HL-60 (cell line): ENCODE data around the gene B3GNT3.

Experiments used
- DNase-seq, 2 experiments: peaks; one replicate each; pipeline ENCODE4 v3.0.0-alpha.2; 2010 to 2020; ENCODE audit warnings: low read depth in 1 of 2, low spot score in 1 of 2
- H3K27ac ChIP-seq: fragments of 250-450 bp; sonication (Bioruptor Pico); replicated peaks from 2 replicates; pipeline ENCODE4 v1.5.1; 2020; ENCODE audit warnings: mild to moderate bottlenecking, moderate library complexity
- H3K27me3 ChIP-seq: fragments of 250-450 bp; sonication (Bioruptor Pico); 2 replicates; pipeline ENCODE4 v1.5.1; 2021; ENCODE audit warnings: mild to moderate bottlenecking, moderate library complexity; ENCODE audit not compliant: insufficient read depth, poor library complexity, severe bottlenecking
- H3K4me3 ChIP-seq: replicated peaks from 2 replicates; pipeline ENCODE4 v1.5.1; 2011; ENCODE audit warnings: mild to moderate bottlenecking, control low read depth, low read length; ENCODE audit not compliant: insufficient read depth
- CTCF ChIP-seq: IDR thresholded peaks from one replicate; pipeline ENCODE4 v1.5.1; 2011; ENCODE audit warnings: low read length, control low read depth, inconsistent platforms; ENCODE audit not compliant: insufficient read depth
- GABPA ChIP-seq: IDR thresholded peaks from 2 replicates; pipeline ENCODE4 v1.6.1; 2012; ENCODE audit warnings: low read depth
- POLR2AphosphoS5 ChIP-seq: IDR thresholded peaks from 2 replicates; pipeline ENCODE4 v1.6.1; 2012; ENCODE audit warnings: low read depth
- REST ChIP-seq: IDR thresholded peaks from 2 replicates; pipeline ENCODE4 v1.6.1; 2012; ENCODE audit warnings: low read depth; ENCODE audit not compliant: insufficient replicate concordance
- SPI1 ChIP-seq: IDR thresholded peaks from 2 replicates; pipeline ENCODE4 v1.6.1; 2012; ENCODE audit warnings: low read depth, mild to moderate bottlenecking, borderline replicate concordance

The B3GNT3 gene

GRCh38 chr19:17749912-17750317, 45.0 kb upstream of the B3GNT3 start:
- Histone ChIP-seq H3K4me3 (no peak overlapping the region), H3K27me3 (no peaks in the 10 kb centered on the region), H3K27ac (peak overlapping the region; percentile 88)
- DNase-seq: peak in 1 of 2 experiments; percentile 17
- no peak for TF ChIP-seq SPI1
- TF ChIP-seq REST: no peak
- no peak for TF ChIP-seq POLR2AphosphoS5
- no peak for TF ChIP-seq GABPA
- TF ChIP-seq CTCF: no peak

- Histone ChIP-seq H3K4me3 (peak within 1 kb of the TSS; percentile 58), H3K27ac (peak within 1 kb of the TSS; percentile 88), H3K27me3 (no peaks in the 10 kb centered on the region)
- peak; percentile 90 to 93 for DNase-seq
- no peak; the same call in 1 of the 2 replicates for TF ChIP-seq SPI1
- peak; percentile 39 for TF ChIP-seq REST
- TF ChIP-seq POLR2AphosphoS5: peak; percentile 87
- TF ChIP-seq CTCF: no peak
- 0 out of 2 replicates have a peak, but pooled peaks have one; percentile 48 for TF ChIP-seq GABPA
Observed at GRCh38 chr19:17751103-17751911, 43.6 kb upstream of the B3GNT3 start, which contains the start of gene FCHO1. Gene FCHO1, plus strand, starts transcription at chr19:17751477. Its CDS starts 3,688 bp downstream, at chr19:17755165.

- TF ChIP-seq GABPA (no peak), SPI1 (no peak), POLR2AphosphoS5 (no peak), CTCF (no peak)
- peak in 1 of 2 experiments; percentile 36 for DNase-seq
- Histone ChIP-seq H3K27ac (peak overlapping the region; percentile 88), H3K4me3 (peak overlapping the region; percentile 58), H3K27me3 (no peaks in the 10 kb centered on the region)
Observed at GRCh38 chr19:17751912-17752273, 43.0 kb upstream of the B3GNT3 start.
